NCI-H2107 (cell line): ENCODE data around the gene CCDC88B.

Source experiments
- DNase-seq: peaks from one replicate; lab custom pipeline; 2025; lab: John Stamatoyannopoulos, UW

The CCDC88B gene

DNA sequence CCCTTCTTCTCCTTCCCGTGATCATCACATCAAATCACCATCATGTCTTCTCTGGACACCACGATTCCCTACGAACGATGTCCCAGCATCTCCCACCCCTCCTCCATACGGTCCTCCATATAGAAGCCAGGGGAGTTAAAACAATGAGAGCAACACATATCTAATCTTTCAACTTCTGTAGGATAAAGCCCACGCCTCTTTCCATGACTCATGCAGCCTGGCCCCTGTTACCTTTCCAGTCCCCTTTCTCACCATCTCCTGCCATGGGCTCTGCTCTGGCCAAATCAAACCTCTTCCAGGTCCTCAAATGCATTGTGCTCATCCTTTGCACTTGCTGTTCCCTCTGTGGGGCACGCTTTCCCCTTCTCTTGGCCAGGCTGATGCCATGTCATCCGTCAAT lies 42.6 kb downstream of the CCDC88B start:
- DNase-seq: no peak

DNA sequence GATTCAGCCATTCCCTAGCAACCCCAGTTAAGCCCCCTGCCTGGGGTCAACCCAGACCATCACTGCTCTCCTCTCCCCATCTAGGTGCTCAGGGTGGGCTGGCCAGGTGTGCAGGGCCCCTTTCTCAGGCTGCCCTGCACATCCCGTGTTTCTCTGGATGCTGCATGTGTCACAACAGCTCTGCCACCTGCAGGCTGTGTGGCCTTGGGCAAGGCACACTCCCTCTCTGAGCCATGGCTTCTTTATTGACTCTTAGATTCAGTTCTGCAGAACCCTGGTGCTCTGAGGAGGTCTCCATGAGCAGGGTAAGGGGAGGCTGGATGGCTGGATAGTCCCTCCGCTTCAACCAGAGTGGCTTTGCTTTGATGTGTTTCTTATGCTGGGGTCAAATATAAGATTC lies 43.6 kb downstream of the CCDC88B start:
- DNase-seq: no peak

DNA sequence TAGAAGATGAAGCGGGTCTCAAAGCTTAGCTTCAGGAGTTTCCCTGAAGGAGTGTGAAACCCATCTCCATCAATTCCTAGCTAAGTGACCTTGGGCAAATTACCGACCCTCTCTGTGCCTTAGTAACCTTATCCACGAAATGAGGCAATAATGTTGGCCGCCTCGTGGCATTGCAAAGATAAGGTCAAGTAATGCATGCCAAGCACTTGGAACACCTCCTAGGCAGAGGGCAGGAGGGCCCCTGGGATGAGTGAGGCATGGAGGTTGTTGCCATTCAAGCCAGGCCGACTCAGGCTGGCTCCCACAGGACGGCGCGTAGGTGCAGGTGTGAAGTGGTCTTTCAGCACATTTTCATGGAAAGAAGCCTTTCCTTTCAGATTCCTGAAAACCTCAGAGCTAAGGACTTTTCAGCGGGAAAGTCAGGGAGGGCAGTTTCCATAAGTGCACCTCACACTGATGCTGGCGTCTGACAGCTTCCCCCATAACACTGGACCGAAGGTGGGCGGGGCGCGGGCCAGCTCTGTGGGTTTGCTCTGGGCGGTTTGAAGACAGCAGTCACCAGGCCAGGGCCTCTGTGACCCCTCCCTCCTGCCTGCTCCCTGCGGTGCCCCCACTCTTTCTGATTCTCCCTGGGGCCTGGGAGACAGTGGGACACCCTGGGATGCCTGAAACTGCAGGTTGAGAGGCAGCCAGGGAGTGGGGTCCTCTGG lies 44.2 kb downstream of the CCDC88B start:
- no peak for DNase-seq

DNA sequence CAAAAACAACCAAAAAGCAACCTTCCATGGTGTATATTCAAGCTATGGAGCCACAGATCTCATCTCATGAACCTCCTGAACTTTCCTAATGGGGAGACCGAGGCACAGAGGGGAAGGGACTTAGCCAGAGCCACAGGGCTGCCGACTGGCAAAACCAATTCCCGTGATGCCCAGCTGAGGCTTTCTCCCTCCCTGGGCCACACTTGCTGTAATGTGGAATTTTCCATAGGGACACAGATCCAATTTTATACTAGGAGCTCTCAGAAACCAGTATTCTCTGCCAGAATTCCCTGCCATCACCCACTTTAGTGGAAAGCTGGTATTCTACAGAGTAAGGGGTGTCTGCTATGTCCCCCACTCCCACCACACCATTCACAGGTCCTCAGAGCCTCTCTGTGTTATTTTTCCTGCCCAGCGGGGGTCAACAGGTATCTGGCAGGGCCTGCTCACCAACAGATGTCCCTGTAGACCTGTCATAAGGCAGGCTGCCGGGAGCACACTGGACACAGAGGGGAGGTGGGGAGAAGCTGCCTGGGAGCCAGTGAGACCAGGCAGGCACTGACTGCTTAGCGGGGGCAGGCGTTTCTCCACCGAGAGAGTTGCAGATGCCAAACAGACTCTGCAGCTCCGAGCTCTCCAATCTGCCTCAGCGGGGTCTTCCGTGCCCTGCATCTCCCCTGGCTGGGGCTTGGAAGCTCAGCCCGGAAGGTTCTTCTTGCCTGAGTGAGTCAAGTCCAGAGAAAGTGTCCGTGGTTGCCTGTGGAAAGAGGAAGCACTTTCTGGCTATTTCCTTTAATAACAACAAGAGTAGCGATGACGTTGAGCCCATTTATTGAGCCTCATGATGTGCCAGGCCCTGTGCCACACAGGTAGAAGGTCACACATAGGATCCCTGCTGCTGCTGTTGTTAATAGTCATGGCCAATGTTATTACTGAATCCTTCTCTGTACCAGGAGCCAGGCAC lies 45.3 kb downstream of the CCDC88B start:
- DNase-seq: no peak

DNA sequence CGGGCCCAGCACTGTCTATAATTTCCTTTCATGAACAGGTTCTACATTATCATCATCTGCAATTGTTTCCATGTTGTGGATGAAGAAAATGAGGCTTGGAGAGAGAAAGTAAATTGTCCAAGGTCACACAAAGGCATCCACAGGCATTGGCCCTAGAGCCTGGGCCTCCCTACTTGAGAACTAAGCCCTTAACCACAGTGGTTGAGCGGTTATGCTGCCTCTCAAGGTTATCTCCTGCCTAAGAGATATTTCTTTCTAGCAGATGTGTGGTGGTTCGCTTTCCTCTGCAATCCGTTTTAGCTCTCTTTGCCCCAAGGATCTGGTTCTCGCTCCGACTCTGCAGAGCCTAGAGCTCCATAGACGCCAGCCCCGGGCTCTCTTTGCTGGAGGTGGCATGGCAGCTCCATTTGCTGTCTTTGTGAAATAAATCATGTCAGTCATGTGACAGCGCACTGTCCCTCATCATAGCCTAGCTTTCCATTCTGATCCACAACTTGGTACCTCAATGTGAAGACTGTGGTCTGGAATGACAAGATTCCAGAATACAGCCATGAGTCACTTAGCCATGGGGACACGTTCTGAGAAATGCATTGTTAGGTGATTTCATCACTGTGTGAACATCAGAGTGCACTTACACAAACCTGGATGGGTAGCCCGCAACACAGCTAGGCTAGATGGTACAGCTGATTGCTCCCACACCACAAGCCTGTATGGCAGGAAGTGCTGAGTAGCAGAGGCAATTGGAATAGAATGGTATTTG lies 46.1 kb downstream of the CCDC88B start:
- DNase-seq: no peak

DNA sequence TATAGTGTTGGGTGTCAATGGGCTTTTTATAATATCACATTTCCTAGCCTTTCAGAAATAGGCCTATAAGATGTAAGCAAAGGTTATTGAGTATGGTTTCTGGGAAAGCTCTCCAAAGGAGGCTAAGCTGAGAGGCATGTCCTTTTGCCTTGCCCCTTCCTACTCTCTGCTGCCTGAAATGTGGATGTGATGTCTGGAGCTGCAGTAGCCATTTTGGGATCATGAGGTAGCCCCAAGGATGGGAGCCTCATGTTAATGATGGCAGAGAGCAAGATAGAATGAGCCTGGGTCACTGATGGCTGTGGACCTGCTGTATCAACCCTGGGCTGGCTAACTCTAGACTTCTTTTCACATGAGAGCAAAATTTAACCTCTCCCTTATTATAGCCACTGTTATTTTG lies 47.9 kb downstream of the CCDC88B start:
- no peak for DNase-seq

DNA sequence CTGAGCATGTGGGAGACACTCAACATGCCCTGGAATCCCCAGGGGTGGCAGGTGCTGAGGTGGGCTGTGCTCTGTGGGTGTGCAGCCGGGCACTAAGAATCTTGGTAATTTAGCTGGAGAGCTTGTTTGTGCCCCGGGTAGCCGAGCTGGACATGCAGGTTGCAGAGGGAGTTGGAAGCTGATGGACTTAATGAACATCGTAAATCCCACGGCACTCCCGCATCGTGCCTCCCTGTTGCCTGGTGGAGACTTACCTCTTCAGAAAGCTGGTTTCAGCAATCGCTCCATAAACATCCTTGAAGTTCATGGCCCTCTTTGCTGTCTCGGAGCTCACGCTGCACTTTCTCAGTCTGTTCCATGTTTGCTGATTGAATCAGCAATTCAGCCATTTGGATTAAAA lies 48.9 kb downstream of the CCDC88B start:
- DNase-seq: no peak

DNA sequence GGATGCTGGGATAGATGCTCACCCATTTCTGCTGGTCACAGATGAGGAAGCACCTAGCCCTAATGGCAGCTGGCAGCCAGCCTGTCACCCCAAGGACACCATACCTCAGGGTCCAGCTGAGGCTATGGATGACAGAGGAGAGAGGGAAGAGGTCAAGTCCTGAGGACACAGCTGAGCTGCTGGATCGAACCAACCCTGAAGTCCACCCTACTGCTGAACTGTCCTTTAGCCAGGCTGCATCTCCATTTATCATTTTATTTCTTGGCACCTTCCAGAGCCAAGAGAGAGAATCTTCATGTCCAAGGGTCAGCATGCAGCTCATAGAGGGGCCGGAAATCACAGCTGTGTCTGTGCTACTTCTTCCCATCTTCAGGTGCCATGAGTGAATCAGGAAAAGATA lies 49.8 kb downstream of the CCDC88B start:
- no peak for DNase-seq

DNA sequence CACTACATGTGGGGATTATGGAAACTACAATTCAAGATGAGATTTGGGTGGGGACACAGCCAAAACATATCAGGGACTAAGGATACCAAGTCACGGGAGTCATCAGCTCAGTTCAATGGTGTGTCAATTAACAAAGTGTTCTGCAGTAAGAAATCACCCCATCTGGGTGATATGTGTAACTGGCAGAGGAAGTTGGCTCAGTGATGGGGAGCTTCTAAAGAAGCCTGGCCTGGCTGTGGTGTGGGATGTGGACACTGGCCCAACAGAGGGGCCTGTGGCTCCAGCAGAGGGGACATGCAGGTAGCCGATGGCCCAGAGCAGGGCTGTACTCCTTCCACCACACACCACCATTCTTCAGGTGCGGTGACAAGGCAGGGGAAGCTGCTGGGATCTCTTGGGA lies 50.6 kb downstream of the CCDC88B start:
- no peak for DNase-seq

DNA sequence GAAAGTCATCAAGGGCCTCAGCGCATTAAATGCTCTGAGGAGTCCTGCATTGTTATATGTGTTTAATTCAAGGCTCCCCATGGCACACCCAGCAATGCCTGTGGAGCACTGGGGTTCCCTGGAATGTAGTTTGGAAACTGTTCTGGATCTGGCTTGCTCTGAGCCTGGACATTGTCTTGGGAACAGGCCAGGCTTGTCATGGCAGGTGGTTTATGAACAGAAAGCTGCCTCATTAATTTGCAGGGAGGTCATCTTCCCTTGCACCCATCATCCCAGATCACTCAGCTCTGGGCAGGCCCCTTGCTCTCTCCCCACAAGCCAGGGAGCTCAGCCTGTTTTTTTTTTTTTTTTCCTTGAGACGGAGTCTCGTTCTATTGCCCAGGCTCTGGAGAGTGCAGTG lies 51.8 kb downstream of the CCDC88B start:
- no peak for DNase-seq

DNA sequence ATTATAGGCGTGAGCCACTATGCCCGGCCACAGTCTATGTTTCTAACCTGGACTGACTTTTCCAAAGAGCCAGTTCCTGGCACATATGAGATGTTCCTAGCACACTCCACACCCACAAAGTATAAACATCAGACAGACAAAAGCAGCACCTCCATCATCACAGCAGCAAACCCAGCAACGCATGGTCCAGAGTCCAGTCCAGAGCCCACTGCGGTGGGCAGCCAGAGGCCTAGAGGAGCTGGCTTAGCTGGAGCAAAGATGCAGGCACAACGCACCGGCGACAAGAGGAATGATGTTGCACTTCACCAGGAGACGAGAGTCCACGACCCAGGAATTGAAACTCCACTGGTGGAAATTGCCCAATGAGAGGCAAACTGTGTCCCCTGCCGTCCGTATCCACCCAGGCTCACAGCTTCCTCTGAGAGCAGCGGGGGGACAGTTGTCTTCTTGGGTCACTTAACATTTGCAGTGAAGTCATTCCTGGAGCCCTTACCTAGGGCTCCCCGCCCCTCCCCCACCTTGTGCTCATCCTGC lies 55.6 kb downstream of the CCDC88B start:
- no peak for DNase-seq

DNA sequence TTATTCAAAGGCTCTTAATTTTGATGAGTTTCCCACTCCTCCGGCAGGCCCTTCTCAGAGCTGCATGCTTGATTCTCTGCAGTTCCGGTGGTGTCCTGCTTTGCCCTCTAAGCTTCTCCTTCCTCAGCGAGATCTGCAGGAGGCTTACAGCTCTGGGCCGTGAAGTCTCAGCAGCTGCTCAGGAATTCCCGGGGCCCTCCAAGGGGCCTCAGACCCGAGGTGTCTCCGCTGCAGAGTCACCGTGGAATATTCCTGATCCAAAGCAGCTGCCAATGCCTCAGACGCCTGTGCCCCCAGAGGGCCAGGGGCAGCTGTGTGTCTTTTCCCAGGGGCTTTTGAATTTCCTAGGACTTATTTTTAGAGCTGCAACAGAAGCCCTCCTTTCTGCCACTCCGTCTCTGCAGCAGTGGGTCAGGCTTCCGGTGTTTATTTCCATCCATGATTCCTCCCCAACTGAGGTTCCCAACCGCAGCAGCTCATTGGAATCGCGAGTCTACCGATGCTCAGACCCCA lies 56.1 kb downstream of the CCDC88B start:
- DNase-seq: no peak

DNA sequence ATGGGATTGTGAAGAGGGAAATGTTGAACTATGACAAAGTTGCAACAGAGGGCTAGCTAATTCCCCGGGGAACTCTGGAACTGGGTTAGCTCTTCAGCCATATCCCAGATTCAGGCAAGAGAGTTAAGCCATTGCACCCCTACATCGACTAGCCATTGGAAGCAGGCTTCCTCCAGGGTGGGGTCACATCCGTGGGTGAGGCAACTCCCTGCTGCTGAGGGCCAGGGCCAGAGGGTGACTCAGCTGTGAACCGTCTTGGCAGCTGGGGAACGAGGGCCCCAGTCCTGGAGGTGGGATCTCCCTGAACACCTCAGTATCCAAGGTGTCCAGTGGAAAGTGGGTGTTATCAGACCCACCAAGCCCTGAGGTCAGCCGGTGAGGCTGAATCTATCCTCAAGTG lies 60.1 kb downstream of the CCDC88B start:
- no peak for DNase-seq

DNA sequence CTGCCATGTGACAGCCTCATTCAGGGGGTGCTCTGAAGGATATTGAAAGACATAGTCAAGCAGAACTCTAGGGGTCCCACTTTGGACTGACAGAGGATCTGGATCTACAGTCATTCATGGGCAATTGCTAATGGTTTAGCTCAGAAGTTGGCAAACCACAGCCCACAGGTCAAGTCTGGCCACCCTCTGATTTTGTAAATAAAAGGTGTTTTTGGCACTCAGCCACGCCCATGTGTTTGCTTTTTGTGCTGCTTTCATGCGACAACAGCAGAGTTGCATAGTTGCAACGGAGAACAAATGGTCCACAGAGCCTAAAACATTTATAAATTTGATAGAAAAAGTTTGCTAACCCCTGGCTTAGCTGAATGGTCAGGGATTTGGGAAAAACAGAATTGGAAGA lies 60.7 kb downstream of the CCDC88B start:
- DNase-seq: no peak

DNA sequence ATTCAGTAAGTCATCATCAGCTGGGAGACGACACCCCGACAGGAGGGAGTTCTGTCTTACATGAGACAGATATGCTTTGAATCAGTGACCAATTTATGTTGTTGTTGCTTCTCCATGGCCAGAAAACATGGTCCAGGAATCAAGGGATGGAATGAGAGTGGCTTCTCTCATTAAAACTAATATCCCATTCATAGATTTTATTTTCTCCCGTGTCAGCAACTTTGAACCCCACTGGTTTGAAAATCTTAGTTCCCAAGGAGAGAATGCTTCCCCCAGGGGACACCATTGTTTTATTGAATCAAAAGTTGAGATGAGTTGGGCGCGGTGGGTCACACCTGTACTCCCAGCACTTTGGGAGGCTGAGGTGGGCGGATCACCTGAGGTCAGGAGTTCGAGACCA lies 61.8 kb downstream of the CCDC88B start:
- DNase-seq: no peak

DNA sequence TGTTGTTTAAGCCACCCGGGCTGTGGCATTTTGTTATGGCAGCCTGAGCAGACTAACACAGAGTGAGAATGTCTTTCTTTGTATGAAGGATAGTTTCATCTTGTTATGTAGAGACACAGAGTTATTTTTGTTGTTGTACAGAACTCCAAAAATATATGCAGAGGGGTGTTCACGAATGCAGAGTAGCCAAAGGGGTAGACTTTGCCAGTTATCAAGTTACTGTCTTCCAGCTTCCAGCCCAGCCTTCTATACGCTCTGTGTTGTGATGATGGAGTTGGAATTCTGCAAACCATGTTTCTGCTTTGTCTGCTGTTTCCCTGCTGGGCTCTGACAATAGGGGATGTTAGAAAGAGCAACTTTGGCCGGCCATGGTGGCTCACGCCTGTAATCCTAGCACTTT lies 63.1 kb downstream of the CCDC88B start:
- no peak for DNase-seq

DNA sequence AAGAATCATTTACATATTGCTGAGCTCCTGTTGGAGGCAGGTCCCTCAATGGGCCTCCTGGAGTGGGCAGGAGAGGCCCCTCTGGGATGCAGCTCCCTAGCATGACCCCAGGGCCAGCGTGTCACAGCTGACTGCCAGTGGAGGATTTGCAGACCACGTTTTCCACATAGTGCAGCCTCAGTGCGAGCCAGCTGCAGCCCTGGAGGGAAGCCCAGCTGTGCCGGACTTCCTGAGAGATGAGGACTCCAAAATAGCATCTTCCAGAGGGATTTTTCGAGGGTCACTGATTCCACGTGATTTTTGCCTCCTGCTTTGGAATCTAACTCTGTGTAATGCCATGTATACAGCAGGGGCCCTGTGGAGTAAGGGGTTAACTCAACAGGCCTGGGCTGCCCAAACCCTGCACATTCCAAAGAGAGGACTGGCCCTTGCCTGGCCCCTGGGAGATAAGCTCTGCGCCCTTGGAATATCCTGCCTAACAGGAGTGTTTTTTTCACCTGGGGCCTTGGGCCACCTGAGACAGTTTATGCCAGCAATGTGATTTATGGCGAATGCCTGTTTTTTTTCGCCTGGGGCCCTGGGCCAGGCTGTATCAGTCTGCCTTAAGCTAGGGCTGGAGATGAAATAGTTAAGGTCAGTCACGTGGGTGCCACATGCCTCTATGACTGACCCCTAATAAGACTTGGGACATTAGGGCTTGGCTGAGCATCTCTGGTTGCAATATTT lies 66.4 kb downstream of the CCDC88B start:
- DNase-seq: no peak
